Ectodermal cell (in vitro differentiated cells): ENCODE measurements around the gene KRT1.
"Not testable (repeated sequence)": the region's sequence is repeated elsewhere in the genome, so short reads cannot be mapped to it uniquely, and the experiment has no call there.

Experiments used
- H3K27ac ChIP-seq: 2 replicates; pipeline ENCODE4 v1.7.0; 2013; ENCODE audit warnings: mild to moderate bottlenecking, low read depth, low read length; ENCODE audit not compliant: insufficient read depth, poor library complexity, severe bottlenecking
- H3K27me3 ChIP-seq: 2 replicates; pipeline ENCODE4 v1.7.0; 2013; ENCODE audit warnings: mild to moderate bottlenecking, low read length; ENCODE audit not compliant: insufficient read depth, control insufficient read depth, poor library complexity, severe bottlenecking
- H3K36me3 ChIP-seq: one replicate; pipeline ENCODE4 v1.7.0; 2013; ENCODE audit warnings: low read length; ENCODE audit not compliant: control insufficient read depth, insufficient read depth
- H3K4me1 ChIP-seq: one replicate; pipeline ENCODE4 v1.7.0; 2013; ENCODE audit warnings: low read length; ENCODE audit not compliant: control insufficient read depth, insufficient read depth
- H3K4me3 ChIP-seq: 2 replicates; pipeline ENCODE4 v1.7.0; 2013; ENCODE audit warnings: low read depth, low read length, control low read depth; ENCODE audit not compliant: insufficient read depth
- H3K9me3 ChIP-seq: 2 replicates; pipeline ENCODE4 v1.7.0; 2013; ENCODE audit warnings: mild to moderate bottlenecking, low read length, moderate library complexity; ENCODE audit not compliant: control insufficient read depth
- WGBS, 2 experiments: methylation state at CpG; one replicate each; pipeline ENCODE4 v1.1.7; 2013; ENCODE audit warnings: missing lambda C conversion rate in 2 of 2; 5-methylcytosine and 5-hydroxymethylcytosine counted together

KRT1 gene

GRCh38 chr12:52715416-52715815 lies 35.2 kb upstream of the KRT1 start:
- Histone ChIP-seq H3K9me3 (no peaks in the 10 kb centered on the region), H3K27ac (no peak overlapping the region), H3K36me3 (no peaks in the 10 kb centered on the region), H3K4me1 (peaks cover 2% of the 10 kb centered on the region), H3K4me3 (no peak overlapping the region), H3K27me3 (peaks cover 42% of the 10 kb centered on the region)
- 78% methylated on average over 14 of the region's 14 CpGs for WGBS, 2 experiments

GRCh38 chr12:52714887-52715281 lies 34.7 kb upstream of the KRT1 start:
- Histone ChIP-seq H3K36me3 (no peaks in the 10 kb centered on the region), H3K27ac (no peak overlapping the region), H3K4me3 (no peak overlapping the region), H3K27me3 (peaks cover 42% of the 10 kb centered on the region), H3K4me1 (peaks cover 2% of the 10 kb centered on the region), H3K9me3 (no peaks in the 10 kb centered on the region)
- 61 to 81% methylated on average over 3 to 4 of the region's 4 CpGs for WGBS, 2 experiments

- H3K27me3 ChIP-seq: peaks cover 42% of the 10 kb centered on the region
- WGBS, 2 experiments: 6 to 7% methylated on average over 72 of the region's 72 CpGs
- no peaks in the 10 kb centered on the region for H3K36me3 ChIP-seq
- no peaks in the 10 kb centered on the region for H3K9me3 ChIP-seq
- H3K27ac ChIP-seq: no peak overlapping the region
- peaks cover 2% of the 10 kb centered on the region for H3K4me1 ChIP-seq
- H3K4me3 ChIP-seq: peak overlapping the region; percentile 25
Observed at GRCh38 chr12:52713960-52714886, 34.0 kb upstream of the KRT1 start.

GRCh38 chr12:52712122-52712521 lies 31.9 kb upstream of the KRT1 start:
- H3K27ac ChIP-seq, H3K4me3 ChIP-seq, H3K9me3 ChIP-seq, H3K36me3 ChIP-seq, H3K4me1 ChIP-seq: not testable (repeated sequence)
- peaks cover 42% of the 10 kb centered on the region for H3K27me3 ChIP-seq
- 93% methylated on average over 6 of the region's 6 CpGs for WGBS, 2 experiments

GRCh38 chr12:52710730-52711129 lies 30.5 kb upstream of the KRT1 start:
- Histone ChIP-seq H3K4me1 (peaks cover 7% of the 10 kb centered on the region), H3K36me3 (no peaks in the 10 kb centered on the region), H3K27ac (no peak overlapping the region), H3K9me3 (no peaks in the 10 kb centered on the region), H3K27me3 (peaks cover 31% of the 10 kb centered on the region), H3K4me3 (no peak overlapping the region)
- WGBS, 2 experiments: 95 to 100% methylated on average over 1 of the region's 1 CpG

GRCh38 chr12:52708010-52708409 lies 27.8 kb upstream of the KRT1 start:
- WGBS, 2 experiments: 45 to 62% methylated on average over 3 to 4 of the region's 4 CpGs
- Histone ChIP-seq H3K27me3 (peaks cover 4% of the 10 kb centered on the region), H3K4me1 (peaks cover 5% of the 10 kb centered on the region), H3K36me3 (no peaks in the 10 kb centered on the region), H3K27ac (no peak overlapping the region), H3K9me3 (no peaks in the 10 kb centered on the region), H3K4me3 (no peak overlapping the region)

- Histone ChIP-seq H3K27me3 (no peaks in the 10 kb centered on the region), H3K36me3 (no peaks in the 10 kb centered on the region), H3K4me1 (peaks cover 5% of the 10 kb centered on the region), H3K4me3 (no peak overlapping the region), H3K9me3 (no peaks in the 10 kb centered on the region), H3K27ac (no peak overlapping the region)
- 89 to 92% methylated on average over 7 of the region's 7 CpGs for WGBS, 2 experiments
Observed at GRCh38 chr12:52704464-52704863, 24.3 kb upstream of the KRT1 start.

GRCh38 chr12:52703878-52704277 lies 23.7 kb upstream of the KRT1 start:
- H3K4me3 ChIP-seq: no peak overlapping the region
- H3K27me3 ChIP-seq: no peaks in the 10 kb centered on the region
- no peak overlapping the region for H3K27ac ChIP-seq
- H3K4me1 ChIP-seq: peaks cover 9% of the 10 kb centered on the region
- 76 to 78% methylated on average over 1 of the region's 1 CpG for WGBS, 2 experiments
- no peaks in the 10 kb centered on the region for H3K9me3 ChIP-seq
- H3K36me3 ChIP-seq: no peaks in the 10 kb centered on the region

- Histone ChIP-seq H3K27me3 (no peaks in the 10 kb centered on the region), H3K36me3 (no peaks in the 10 kb centered on the region), H3K4me1 (peaks cover 13% of the 10 kb centered on the region), H3K27ac (no peak within 1 kb of the TSS), H3K9me3 (no peaks in the 10 kb centered on the region), H3K4me3 (no peak within 1 kb of the TSS)
- 87 to 92% methylated on average over 1 to 2 of the region's 2 CpGs for WGBS, 2 experiments
Observed at GRCh38 chr12:52703424-52703823, 23.2 kb upstream of the KRT1 start, which contains the start of gene KRT77. Gene KRT77, minus strand, starts transcription at chr12:52703524. Its CDS starts 90 bp downstream, at chr12:52703434.

GRCh38 chr12:52702338-52702737 lies 22.1 kb upstream of the KRT1 start:
- H3K27me3 ChIP-seq: no peaks in the 10 kb centered on the region
- WGBS, 2 experiments: 82 to 83% methylated on average over 2 of the region's 2 CpGs
- peaks cover 9% of the 10 kb centered on the region for H3K4me1 ChIP-seq
- no peaks in the 10 kb centered on the region for H3K36me3 ChIP-seq
- H3K27ac ChIP-seq: no peak overlapping the region
- no peaks in the 10 kb centered on the region for H3K9me3 ChIP-seq
- H3K4me3 ChIP-seq: no peak overlapping the region
